ENCODE results near the gene FHAD1. TPM values are rescaled to one million over a fixed set of nuclear protein-coding genes. Genes with fewer than 3 reads are reported as not detected.
"Not testable (repeated sequence)": the region's sequence is repeated elsewhere in the genome, so short reads cannot be mapped to it uniquely, and the experiment has no call there.

FHAD1 gene
- total RNA-seq, 1 donor from 2014 or later, result not detected

DNA sequence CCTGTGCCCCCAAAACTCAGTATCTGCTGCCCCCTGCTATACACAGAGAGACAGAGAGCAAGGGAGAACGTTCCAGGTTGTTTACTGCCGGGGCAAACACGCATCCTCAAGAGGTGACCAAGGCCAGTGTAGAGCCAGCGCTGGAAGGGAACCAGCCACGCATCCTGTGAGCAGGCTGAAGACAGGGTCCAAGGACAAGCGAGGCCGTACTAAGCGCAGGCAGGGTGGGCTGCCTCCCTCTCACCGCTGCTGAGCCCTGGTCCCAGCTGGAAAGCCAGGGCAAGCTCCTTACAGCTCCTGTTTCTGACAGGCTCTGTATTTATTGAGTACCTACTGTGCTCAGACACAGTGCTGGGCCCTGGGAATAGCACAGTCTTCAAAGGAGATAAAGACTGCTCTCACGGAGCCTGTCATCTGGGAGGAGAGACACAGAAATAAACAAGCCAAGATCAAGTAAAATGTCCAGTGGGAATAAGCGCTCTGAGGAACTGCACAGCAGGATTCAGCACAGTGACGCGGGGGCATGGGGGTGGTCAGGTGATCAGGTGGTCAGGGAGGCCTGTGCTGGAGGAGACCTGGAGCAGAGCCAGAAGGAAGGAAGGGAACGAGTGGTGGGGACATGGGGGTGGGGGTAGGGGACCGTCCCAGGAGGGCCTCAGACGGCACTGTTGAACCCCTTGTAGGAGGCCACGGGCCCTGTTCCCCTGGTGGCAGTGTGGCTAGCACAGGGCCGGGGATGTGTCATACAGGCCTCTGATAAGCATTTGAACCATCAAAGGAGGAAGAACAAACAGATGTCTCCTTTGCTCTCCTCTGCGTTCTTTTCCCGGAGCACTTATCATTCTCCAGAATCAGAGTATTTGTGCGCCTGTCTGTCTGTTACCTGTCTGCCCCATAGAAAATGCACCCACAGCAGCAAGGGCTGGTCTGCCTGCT is 124.9 kb downstream of the FHAD1 start:
- no peaks in the 10 kb centered on the region for H3K36me3 ChIP-seq (ENCODE audit: control insufficient read depth, insufficient read depth, low read length)
- peak; percentile 72 for FAIRE-seq
- no peak for DNase-seq (ENCODE audit: low read depth)
- TF ChIP-seq, protein P1, sequence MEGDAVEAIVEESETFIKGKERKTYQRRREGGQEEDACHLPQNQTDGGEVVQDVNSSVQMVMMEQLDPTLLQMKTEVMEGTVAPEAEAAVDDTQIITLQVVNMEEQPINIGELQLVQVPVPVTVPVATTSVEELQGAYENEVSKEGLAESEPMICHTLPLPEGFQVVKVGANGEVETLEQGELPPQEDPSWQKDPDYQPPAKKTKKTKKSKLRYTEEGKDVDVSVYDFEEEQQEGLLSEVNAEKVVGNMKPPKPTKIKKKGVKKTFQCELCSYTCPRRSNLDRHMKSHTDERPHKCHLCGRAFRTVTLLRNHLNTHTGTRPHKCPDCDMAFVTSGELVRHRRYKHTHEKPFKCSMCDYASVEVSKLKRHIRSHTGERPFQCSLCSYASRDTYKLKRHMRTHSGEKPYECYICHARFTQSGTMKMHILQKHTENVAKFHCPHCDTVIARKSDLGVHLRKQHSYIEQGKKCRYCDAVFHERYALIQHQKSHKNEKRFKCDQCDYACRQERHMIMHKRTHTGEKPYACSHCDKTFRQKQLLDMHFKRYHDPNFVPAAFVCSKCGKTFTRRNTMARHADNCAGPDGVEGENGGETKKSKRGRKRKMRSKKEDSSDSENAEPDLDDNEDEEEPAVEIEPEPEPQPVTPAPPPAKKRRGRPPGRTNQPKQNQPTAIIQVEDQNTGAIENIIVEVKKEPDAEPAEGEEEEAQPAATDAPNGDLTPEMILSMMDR (IDR thresholded peaks at IDR 0.05; ENCODE audit: insufficient read depth, low read length, severe bottlenecking), result no peak
- no peaks in the 10 kb centered on the region for H3K27me3 ChIP-seq (ENCODE audit: control insufficient read depth, insufficient read depth, low read length)
- H3K4me3 ChIP-seq (ENCODE audit: low read depth, low read length), result no peak overlapping the region

DNA sequence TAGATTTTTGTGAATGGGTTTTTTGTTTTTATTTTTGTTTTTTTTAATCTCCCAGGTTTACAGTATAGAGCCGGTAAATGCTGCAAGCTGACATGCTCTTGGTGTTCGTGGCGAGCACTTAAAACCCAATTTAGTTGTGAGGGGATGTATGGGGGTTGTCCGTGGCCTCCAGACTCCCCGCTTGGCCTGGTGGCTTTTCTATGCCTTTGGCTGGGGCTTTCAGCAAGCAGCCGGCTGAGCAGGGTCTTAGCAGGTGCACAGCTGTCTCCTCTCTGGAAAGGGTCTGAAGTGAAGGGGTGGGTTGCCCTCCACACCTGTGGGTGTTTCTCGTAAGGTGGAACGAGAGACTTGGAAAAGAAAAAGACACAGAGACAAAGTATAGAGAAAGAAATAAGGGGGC is 131.7 kb downstream of the FHAD1 start:
- no peaks in the 10 kb centered on the region for H3K36me3 ChIP-seq (ENCODE audit: control insufficient read depth, insufficient read depth, low read length)
- TF ChIP-seq, protein P1 (IDR thresholded peaks at IDR 0.05; ENCODE audit: insufficient read depth, low read length, severe bottlenecking), result no peak
- H3K4me3 ChIP-seq (ENCODE audit: low read depth, low read length), result no peak overlapping the region
- peaks cover 3% of the 10 kb centered on the region for H3K27me3 ChIP-seq (ENCODE audit: control insufficient read depth, insufficient read depth, low read length)
- DNase-seq (ENCODE audit: low read depth) (no peak), FAIRE-seq (no peak)

DNA sequence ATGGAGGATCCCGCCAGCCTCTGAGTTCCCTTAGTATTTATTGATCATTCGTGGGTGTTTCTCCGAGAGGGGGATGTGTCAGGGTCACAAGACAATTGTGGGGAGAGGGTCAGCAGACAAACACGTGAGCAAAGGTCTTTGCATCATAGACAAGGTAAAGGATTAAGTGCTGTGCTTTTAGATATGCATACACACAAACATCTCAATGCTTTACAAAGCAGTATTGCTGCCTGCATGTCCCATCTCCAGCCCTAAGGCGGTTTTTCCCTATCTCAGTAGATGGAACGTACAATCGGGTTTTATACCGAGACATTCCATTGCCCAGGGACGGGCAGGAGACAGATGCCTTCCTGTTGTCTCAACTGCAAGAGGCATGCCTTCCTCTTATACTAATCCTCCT is 132.1 kb downstream of the FHAD1 start:
- not testable (repeated sequence) for DNase-seq (ENCODE audit: low read depth); H3K4me3 ChIP-seq (ENCODE audit: low read depth, low read length); H3K27me3 ChIP-seq (ENCODE audit: control insufficient read depth, insufficient read depth, low read length); H3K36me3 ChIP-seq (ENCODE audit: control insufficient read depth, insufficient read depth, low read length); FAIRE-seq

DNA sequence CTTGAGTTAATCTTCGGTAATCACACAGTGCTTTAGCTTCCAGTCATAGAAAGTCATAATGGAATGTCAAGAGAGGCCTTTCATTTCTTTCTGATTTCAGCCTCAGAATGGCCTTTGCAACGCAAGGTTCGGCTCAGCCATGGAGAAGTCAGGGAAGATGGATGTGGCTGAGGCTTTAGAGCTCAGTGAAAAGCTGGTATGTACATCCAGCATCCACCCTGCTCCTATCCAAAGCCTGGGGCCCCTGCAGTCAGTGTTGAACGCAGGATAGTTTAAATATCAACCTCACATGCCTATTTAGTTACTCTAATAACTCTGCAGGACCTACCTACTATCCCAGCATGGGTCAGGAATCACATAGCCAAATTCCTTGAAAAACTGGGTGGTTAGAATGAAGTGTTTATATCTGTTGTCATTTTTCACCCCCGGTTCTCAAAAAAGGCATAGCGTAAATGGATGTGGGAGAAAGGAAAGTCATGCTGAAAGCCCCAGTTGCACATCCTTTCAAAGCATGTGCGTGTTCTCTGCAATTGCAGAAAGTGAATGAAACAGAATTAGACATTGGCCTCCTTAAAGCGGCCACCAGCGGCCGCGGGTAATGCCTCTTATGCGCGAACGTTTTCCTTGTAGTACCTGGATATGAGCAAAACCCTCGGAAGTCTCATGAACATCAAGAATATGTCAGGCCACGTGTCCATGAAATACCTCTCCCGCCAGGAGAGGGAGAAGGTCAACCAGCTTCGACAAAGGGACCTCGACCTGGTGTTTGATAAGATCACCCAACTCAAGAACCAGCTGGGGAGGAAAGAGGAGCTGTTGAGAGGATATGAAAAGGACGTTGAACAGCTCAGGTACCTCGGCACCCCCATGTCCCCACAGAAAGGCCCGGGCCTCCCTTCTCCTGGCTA is 133.8 kb downstream of the FHAD1 start:
- peaks cover 3% of the 10 kb centered on the region for H3K27me3 ChIP-seq (ENCODE audit: control insufficient read depth, insufficient read depth, low read length)
- no peak overlapping the region for H3K4me3 ChIP-seq (ENCODE audit: low read depth, low read length)
- TF ChIP-seq, protein P1 (IDR thresholded peaks at IDR 0.05; ENCODE audit: insufficient read depth, low read length, severe bottlenecking), result no peak
- FAIRE-seq (no peak), DNase-seq (ENCODE audit: low read depth) (no peak)
- no peaks in the 10 kb centered on the region for H3K36me3 ChIP-seq (ENCODE audit: control insufficient read depth, insufficient read depth, low read length)

DNA sequence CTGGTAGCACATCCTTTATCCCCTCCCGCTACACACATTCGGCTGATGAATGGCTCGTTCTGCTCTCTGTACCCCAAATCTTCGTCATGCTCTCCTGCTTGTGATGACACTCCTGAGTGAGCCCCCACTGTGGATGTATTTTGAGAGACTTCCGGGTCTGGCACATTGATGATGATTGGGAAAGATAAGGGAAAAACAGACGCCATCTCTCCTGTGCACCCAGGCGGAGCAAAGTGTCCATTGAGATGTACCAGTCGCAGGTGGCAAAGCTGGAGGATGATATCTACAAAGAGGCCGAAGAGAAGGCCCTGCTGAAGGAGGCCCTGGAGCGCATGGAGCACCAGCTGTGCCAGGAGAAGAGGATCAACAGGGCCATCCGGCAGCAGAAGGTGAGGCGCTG is 134.8 kb downstream of the FHAD1 start:
- FAIRE-seq, result no peak
- TF ChIP-seq, protein P1 (IDR thresholded peaks at IDR 0.05; ENCODE audit: insufficient read depth, low read length, severe bottlenecking), result no peak

More for the DNA sequence above, 134.8 kb downstream of the FHAD1 start:
- no peak for DNase-seq (ENCODE audit: low read depth)
- Histone ChIP-seq H3K27me3 (ENCODE audit: control insufficient read depth, insufficient read depth, low read length) (peaks cover 5% of the 10 kb centered on the region), H3K36me3 (ENCODE audit: control insufficient read depth, insufficient read depth, low read length) (no peaks in the 10 kb centered on the region), H3K4me3 (ENCODE audit: low read depth, low read length) (no peak overlapping the region)

All from bronchial epithelial cell (primary cell).